H9 (cell line): ENCODE data around the gene OXSR1. TPM values are rescaled to one million over a fixed set of nuclear protein-coding genes. Genes with fewer than 3 reads are reported as not detected.

Experiments used
- DNase-seq: peaks from one replicate; pipeline ENCODE4 v3.0.0-alpha.2; 2017
- H2AFZ ChIP-seq: one replicate; pipeline ENCODE4 v1.6.1; 2013; ENCODE audit warnings: mild to moderate bottlenecking, low read length, control low read depth, moderate library complexity
- H2AK5ac ChIP-seq: 2 replicates; pipeline ENCODE4 v1.6.1; 2013; ENCODE audit warnings: low read length, control low read depth, mixed read lengths; ENCODE audit not compliant: insufficient read length
- H2BK120ac ChIP-seq: one replicate; pipeline ENCODE4 v1.6.1; 2013; ENCODE audit warnings: low read depth, mild to moderate bottlenecking, low read length, control low read depth, inconsistent platforms; ENCODE audit not compliant: poor library complexity, severe bottlenecking
- H2BK12ac ChIP-seq: 2 replicates; pipeline ENCODE4 v1.6.1; 2013; ENCODE audit warnings: low read length, control low read depth, mixed read lengths, low read depth; ENCODE audit not compliant: insufficient read length
- H2BK15ac ChIP-seq: 2 replicates; pipeline ENCODE4 v1.6.1; 2013; ENCODE audit warnings: low read depth, low read length, control low read depth
- H2BK20ac ChIP-seq: one replicate; pipeline ENCODE4 v1.6.1; 2013; ENCODE audit warnings: low read depth, mild to moderate bottlenecking, low read length, control low read depth, inconsistent platforms; ENCODE audit not compliant: poor library complexity, severe bottlenecking
- H2BK5ac ChIP-seq: 2 replicates; pipeline ENCODE4 v1.6.1; 2013; ENCODE audit warnings: low read length, control low read depth, mixed read lengths; ENCODE audit not compliant: insufficient read length
- H3K14ac ChIP-seq: 2 replicates; pipeline ENCODE4 v1.6.1; 2013; ENCODE audit warnings: low read length, control low read depth; ENCODE audit not compliant: insufficient read depth
- H3K18ac ChIP-seq: 2 replicates; pipeline ENCODE4 v1.6.1; 2013; ENCODE audit warnings: low read depth, mild to moderate bottlenecking, mixed read lengths, low read length, control low read depth; ENCODE audit not compliant: insufficient read length
- H3K23ac ChIP-seq: 2 replicates; pipeline ENCODE4 v1.6.1; 2013; ENCODE audit warnings: low read length, control low read depth, mixed read lengths, low read depth; ENCODE audit not compliant: insufficient read length
- H3K23me2 ChIP-seq: 2 replicates; pipeline ENCODE4 v1.6.1; 2013; ENCODE audit warnings: low read depth, mild to moderate bottlenecking, mixed read lengths, low read length, control low read depth; ENCODE audit not compliant: insufficient read length, poor library complexity, severe bottlenecking
- H3K27ac ChIP-seq: 2 replicates; pipeline ENCODE4 v1.5.1; 2013; ENCODE audit warnings: low read length, control low read depth, mixed read lengths, low read depth; ENCODE audit not compliant: insufficient read length
- H3K27me3 ChIP-seq: 2 replicates; pipeline ENCODE4 v1.6.1; 2013; ENCODE audit warnings: low read length, control low read depth, inconsistent platforms; ENCODE audit not compliant: insufficient read depth
- H3K4ac ChIP-seq: 2 replicates; pipeline ENCODE4 v1.6.1; 2013; ENCODE audit warnings: low read depth, mild to moderate bottlenecking, control low read depth, inconsistent platforms, low read length, moderate library complexity
- H3K4me1 ChIP-seq: 2 replicates; pipeline ENCODE4 v1.6.1; 2013; ENCODE audit warnings: low read length, control low read depth, inconsistent platforms; ENCODE audit not compliant: insufficient read depth
- H3K4me2 ChIP-seq: 2 replicates; pipeline ENCODE4 v1.6.1; 2013; ENCODE audit warnings: low read length, control low read depth, mixed read lengths; ENCODE audit not compliant: insufficient read length, insufficient read depth
- H3K56ac ChIP-seq: 2 replicates; pipeline ENCODE4 v1.6.1; 2013; ENCODE audit warnings: low read depth, mild to moderate bottlenecking, mixed read lengths, low read length, control low read depth; ENCODE audit not compliant: insufficient read length
- H3K79me1 ChIP-seq: 2 replicates; pipeline ENCODE4 v1.6.1; 2013; ENCODE audit warnings: low read depth, mild to moderate bottlenecking, moderate library complexity, low read length, control low read depth, inconsistent platforms; ENCODE audit not compliant: insufficient read depth, poor library complexity, severe bottlenecking
- H3K79me2 ChIP-seq: 2 replicates; pipeline ENCODE4 v1.6.1; 2013; ENCODE audit warnings: low read length, control low read depth, inconsistent platforms; ENCODE audit not compliant: insufficient read depth
- H3K9ac ChIP-seq: 2 replicates; pipeline ENCODE4 v1.6.1; 2013; ENCODE audit warnings: low read length, control low read depth, mixed read lengths; ENCODE audit not compliant: insufficient read length; ENCODE audit errors: extremely low read depth
- H3K9me3 ChIP-seq: one replicate; pipeline ENCODE4 v1.6.1; 2013; ENCODE audit warnings: low read depth, low read length, inconsistent platforms; ENCODE audit not compliant: control insufficient read depth
- H3T11ph ChIP-seq: one replicate; pipeline ENCODE4 v1.6.1; 2013; ENCODE audit warnings: mild to moderate bottlenecking, low read length, control low read depth, inconsistent platforms
- H4K20me1 ChIP-seq: one replicate; pipeline ENCODE4 v1.6.1; 2013; ENCODE audit not compliant: control insufficient read depth, insufficient read length, insufficient read depth
- H4K5ac ChIP-seq: 2 replicates; pipeline ENCODE4 v1.6.1; 2013; ENCODE audit warnings: low read depth, mild to moderate bottlenecking, mixed read lengths, low read length, control low read depth; ENCODE audit not compliant: insufficient read length
- H4K8ac ChIP-seq: replicated peaks from 2 replicates; pipeline ENCODE4 v1.6.1; 2013; ENCODE audit warnings: low read length, control low read depth, mixed read lengths, low read depth; ENCODE audit not compliant: insufficient read length
- H4K91ac ChIP-seq: 2 replicates; pipeline ENCODE4 v1.6.1; 2013; ENCODE audit warnings: low read depth, mild to moderate bottlenecking, moderate library complexity, mixed read lengths, low read length, control low read depth; ENCODE audit not compliant: insufficient read length
- H3K27ac Mint-ChIP-seq, 3 experiments: 2 replicates in 2 of 3; 3 replicates in 1 of 3; pipeline ENCODE4 v1.8.0; 2020 to 2021; ENCODE audit warnings: mixed read lengths in 3 of 3, mild to moderate bottlenecking in 1 of 3, moderate library complexity in 1 of 3
- H3K27me3 Mint-ChIP-seq: 2 replicates; pipeline ENCODE4 v1.8.0; 2021; ENCODE audit warnings: low read depth, mild to moderate bottlenecking, moderate library complexity, mixed read lengths
- H3K36me3 Mint-ChIP-seq, 3 experiments: 2 replicates in 2 of 3; 3 replicates in 1 of 3; pipeline ENCODE4 v1.8.0; 2020 to 2021; ENCODE audit warnings: low read depth in 3 of 3, mixed read lengths in 3 of 3; ENCODE audit not compliant: insufficient read depth in 1 of 3
- H3K4me1 Mint-ChIP-seq, 2 experiments: 2 replicates each; pipeline ENCODE4 v1.8.0; 2020; ENCODE audit warnings: mixed read lengths in 2 of 2
- H3K4me3 Mint-ChIP-seq, 2 experiments: 2 replicates in 1 of 2; 3 replicates in 1 of 2; pipeline ENCODE4 v1.8.0; 2020 to 2021; ENCODE audit warnings: mild to moderate bottlenecking in 2 of 2, mixed read lengths in 2 of 2, moderate library complexity in 1 of 2
- H3K9me3 Mint-ChIP-seq, 2 experiments: 2 replicates in 1 of 2; 3 replicates in 1 of 2; pipeline ENCODE4 v1.8.0; 2020; ENCODE audit warnings: mild to moderate bottlenecking in 2 of 2, mixed read lengths in 2 of 2, moderate library complexity in 1 of 2
- CTCF ChIP-seq: fragments of 200-600 bp; sonication (generic); conservative IDR thresholded peaks from 3 replicates; pipeline ENCODE4 v1.8.0; 2021; ENCODE audit warnings: antibody characterized with exemption, mild to moderate bottlenecking
- WGBS: extraction: QIAGEN DNeasy Blood & Tissue Kit; methylation state at CpG from one replicate; pipeline ENCODE4 v1.1.7; 2013; ENCODE audit warnings: missing lambda C conversion rate, low lambda C conversion rate, mixed read lengths; ENCODE audit not compliant: insufficient read length; ENCODE audit errors: extremely low coverage; 5-methylcytosine and 5-hydroxymethylcytosine counted together
- total RNA-seq: library from RNA; stranded (reverse); gene quantifications from 2 replicates; pipeline ENCODE4 v1.2.1, GENCODE V29; 2021

OXSR1 gene
- total RNA-seq, 1 experiment from 2014 or later: 54.1 TPM

- no peak overlapping the region for H2BK12ac ChIP-seq
- H3K4me1 Mint-ChIP-seq: no peaks in the 10 kb centered on the region
- H3K4me2 ChIP-seq: no peak overlapping the region
- H3K9me3 Mint-ChIP-seq: no peaks in the 10 kb centered on the region
- H3K23me2 ChIP-seq: no peaks in the 10 kb centered on the region
- no peak overlapping the region for H2AFZ ChIP-seq
- H3K18ac ChIP-seq: no peak overlapping the region
- no peak overlapping the region for H2BK120ac ChIP-seq
- H3K9me3 ChIP-seq: no peaks in the 10 kb centered on the region
- no peak overlapping the region for H3K27ac ChIP-seq
- no peaks in the 10 kb centered on the region for H3K79me2 ChIP-seq
- no peak for DNase-seq
- H3K4ac ChIP-seq: no peak overlapping the region
- H3K36me3 Mint-ChIP-seq: peaks cover 4 to 39% (median 38%) of the 10 kb centered on the region in 3 experiments; a peak in 6 of 7 replicates
- H3T11ph ChIP-seq: no peak overlapping the region
- no peaks in the 10 kb centered on the region for H3K27me3 Mint-ChIP-seq
- H4K5ac ChIP-seq: no peak overlapping the region
- no peaks in the 10 kb centered on the region for H3K27me3 ChIP-seq
- H4K91ac ChIP-seq: no peak overlapping the region
- no peak overlapping the region for H3K9ac ChIP-seq
- H3K4me1 ChIP-seq: no peaks in the 10 kb centered on the region
- H4K20me1 ChIP-seq: peaks cover 4% of the 10 kb centered on the region
- no peak overlapping the region for H3K23ac ChIP-seq
- no peak for TF ChIP-seq CTCF
- H4K8ac ChIP-seq: no peak overlapping the region
- no peak overlapping the region for H2BK5ac ChIP-seq
- H2BK20ac ChIP-seq: no peak overlapping the region
- no peak overlapping the region for H3K27ac Mint-ChIP-seq
- no peak overlapping the region for H2AK5ac ChIP-seq
- no peak overlapping the region for H3K14ac ChIP-seq
- no peak overlapping the region for H3K4me3 Mint-ChIP-seq
- H3K56ac ChIP-seq: no peak overlapping the region
- H3K79me1 ChIP-seq: no peaks in the 10 kb centered on the region
- H2BK15ac ChIP-seq: no peak overlapping the region
- no CpG with 5 or more reads among the region's 2 CpGs for WGBS
Observed at GRCh38 chr3:38227989-38228388, 62.7 kb downstream of the OXSR1 start.
